ENCODE data around the gene ZNF835.

ZNF835 gene

DNA sequence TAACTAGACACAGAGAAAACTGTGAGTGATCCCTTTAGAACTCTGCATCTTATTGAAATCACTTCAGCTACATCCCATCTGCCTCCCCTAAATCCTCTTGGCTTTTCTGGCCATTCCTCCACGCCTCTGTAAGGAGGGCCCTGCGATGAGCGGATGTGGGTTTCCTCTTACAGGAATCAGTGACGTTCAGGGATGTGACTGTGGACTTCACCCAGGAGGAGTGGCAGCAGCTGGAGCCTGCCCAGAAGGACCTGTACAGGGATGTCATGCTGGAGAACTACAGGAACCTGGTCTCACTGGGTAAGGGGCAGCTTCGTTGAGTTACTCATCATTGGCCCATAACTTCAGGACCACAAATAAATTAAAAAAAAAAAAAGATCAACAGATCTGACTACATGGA lies 57.9 kb downstream of the ZNF835 start:
- no peak overlapping the region for H3K23ac ChIP-seq (ENCODE audit: low read length)
- no peak overlapping the region for H2BK5ac ChIP-seq (ENCODE audit: low read depth, low read length, poor library complexity)
- H2BK120ac ChIP-seq (ENCODE audit: insufficient read depth, low read length, poor library complexity) = no peak overlapping the region
- H2BK12ac ChIP-seq (ENCODE audit: low read length) = no peak overlapping the region
- no peak overlapping the region for H4K8ac ChIP-seq (ENCODE audit: low read depth, low read length)
- H4K12ac ChIP-seq (ENCODE audit: low read depth, low read length) = no peak overlapping the region
- H3K9me3 ChIP-seq (ENCODE audit: insufficient read depth, low read depth, low read length) = peaks cover 15% of the 10 kb centered on the region
- H3K4me2 ChIP-seq (ENCODE audit: low read length) = no peak overlapping the region
- DNase-seq = no peak
- WGBS (ENCODE audit: extremely low coverage, insufficient coverage, insufficient read length) = no CpG with 5 or more reads among the region's 5 CpGs
- H3K27ac ChIP-seq (ENCODE audit: low read depth, low read length) = no peak overlapping the region
- H3K14ac ChIP-seq (ENCODE audit: low read length) = no peak overlapping the region
- H3K9ac ChIP-seq (ENCODE audit: low read length) = no peak overlapping the region
- no peaks in the 10 kb centered on the region for H3K4me1 ChIP-seq (ENCODE audit: control insufficient read depth in 1 of 2, insufficient read depth in 2 of 2, low read length in 2 of 2)
- no peak overlapping the region for H2AK5ac ChIP-seq (ENCODE audit: low read length)
- H3K4ac ChIP-seq (ENCODE audit: low read depth, low read length) = no peak overlapping the region
- no peak overlapping the region for H4K91ac ChIP-seq (ENCODE audit: low read depth, low read length)
- no peak overlapping the region for H3K4me3 ChIP-seq (ENCODE audit: low read depth, low read length)
- no peak overlapping the region for H3K18ac ChIP-seq (ENCODE audit: low read length)
- no peaks in the 10 kb centered on the region for H3K79me2 ChIP-seq (ENCODE audit: control insufficient read depth, insufficient read depth, low read length, poor library complexity)
- no peak overlapping the region for H2AFZ ChIP-seq (ENCODE audit: insufficient read depth, low read length, poor library complexity)
- H3K79me1 ChIP-seq (ENCODE audit: low read length) = no peaks in the 10 kb centered on the region
- no peaks in the 10 kb centered on the region for H3K27me3 ChIP-seq (ENCODE audit: insufficient read depth, low read length)
- H3K36me3 ChIP-seq (ENCODE audit: control insufficient read depth in 1 of 2, insufficient read depth in 2 of 2, low read length in 2 of 2) = peaks cover 10 to 21% of the 10 kb centered on the region in 2 experiments

DNA sequence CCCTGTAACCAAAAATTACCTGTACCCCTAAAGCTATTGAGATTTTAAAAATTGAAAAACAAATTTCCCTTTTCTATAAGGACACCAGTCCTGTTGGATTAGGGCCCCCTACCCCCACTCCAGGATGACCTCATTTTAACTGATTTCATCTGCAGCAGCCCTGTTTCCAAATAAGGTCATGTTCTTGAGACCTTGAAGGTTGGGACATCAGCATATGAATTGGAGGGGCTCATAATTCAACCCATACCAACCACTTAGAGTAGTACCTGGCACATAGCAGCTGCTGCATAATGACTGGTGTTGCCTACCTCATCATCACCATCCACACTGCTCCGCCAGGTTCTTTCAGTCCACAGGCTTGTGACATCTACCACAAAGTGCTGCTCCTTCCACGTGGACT lies 58.8 kb downstream of the ZNF835 start:
- DNase-seq = no peak
- peak overlapping the region; percentile 48 for H3K18ac ChIP-seq (ENCODE audit: low read length)
- no peaks in the 10 kb centered on the region for H3K79me2 ChIP-seq (ENCODE audit: control insufficient read depth, insufficient read depth, low read length, poor library complexity)
- H3K9me3 ChIP-seq (ENCODE audit: insufficient read depth, low read depth, low read length) = peaks cover 7% of the 10 kb centered on the region
- peaks cover 6 to 16% of the 10 kb centered on the region in 2 experiments for H3K36me3 ChIP-seq (ENCODE audit: control insufficient read depth in 1 of 2, insufficient read depth in 2 of 2, low read length in 2 of 2)
- no peak overlapping the region for H2AFZ ChIP-seq (ENCODE audit: insufficient read depth, low read length, poor library complexity)
- H4K12ac ChIP-seq (ENCODE audit: low read depth, low read length) = no peak overlapping the region
- H2BK12ac ChIP-seq (ENCODE audit: low read length) = no peak overlapping the region
- no peak overlapping the region for H3K9ac ChIP-seq (ENCODE audit: low read length)
- no peak overlapping the region for H2AK5ac ChIP-seq (ENCODE audit: low read length)
- no peak overlapping the region for H3K4me3 ChIP-seq (ENCODE audit: low read depth, low read length)
- H3K79me1 ChIP-seq (ENCODE audit: low read length) = no peaks in the 10 kb centered on the region
- no peak overlapping the region for H3K27ac ChIP-seq (ENCODE audit: low read depth, low read length)
- H3K4ac ChIP-seq (ENCODE audit: low read depth, low read length) = no peak overlapping the region
- H4K8ac ChIP-seq (ENCODE audit: low read depth, low read length) = no peak overlapping the region
- H3K4me1 ChIP-seq (ENCODE audit: control insufficient read depth in 1 of 2, insufficient read depth in 2 of 2, low read length in 2 of 2) = no peaks in the 10 kb centered on the region
- H3K23ac ChIP-seq (ENCODE audit: low read length) = no peak overlapping the region
- H3K4me2 ChIP-seq (ENCODE audit: low read length) = no peak overlapping the region
- no peaks in the 10 kb centered on the region for H3K27me3 ChIP-seq (ENCODE audit: insufficient read depth, low read length)
- H2BK120ac ChIP-seq (ENCODE audit: insufficient read depth, low read length, poor library complexity) = no peak overlapping the region
- H3K14ac ChIP-seq (ENCODE audit: low read length) = no peak overlapping the region
- WGBS (ENCODE audit: extremely low coverage, insufficient coverage, insufficient read length) = no CpG with 5 or more reads among the region's 2 CpGs
- H4K91ac ChIP-seq (ENCODE audit: low read depth, low read length) = no peak overlapping the region
- H2BK5ac ChIP-seq (ENCODE audit: low read depth, low read length, poor library complexity) = no peak overlapping the region

Data from trophoblast cell (in vitro differentiated cells and primary cell).